ENCODE results near the gene CDKAL1.

- TF ChIP-seq POLR2A (IDR thresholded peaks at IDR 0.05; ENCODE audit: low read depth, low read length) (no peak), RB1 (IDR thresholded peaks at IDR 0.05; ENCODE audit: borderline replicate concordance) (no peak), MYC (IDR thresholded peaks at IDR 0.05; ENCODE audit: insufficient read depth, insufficient read length, insufficient replicate concordance, low read length, severe bottlenecking) (no peak), ATF2 (IDR thresholded peaks at IDR 0.05; ENCODE audit: low read length) (no peak)
Observed at GRCh38 chr6:21258665-21259064, 724.4 kb downstream of the CDKAL1 start.
